ENCODE results near the gene C17orf113.

- TF ChIP-seq POLR2AphosphoS5 (IDR thresholded peaks at IDR 0.05), result no peak
- TF ChIP-seq POLR2A (IDR thresholded peaks at IDR 0.05), result no peak
These were observed 2.0 kb upstream of the C17orf113 start for GRCh38 chr17:42052346-42052877.

All from spleen (tissue), 3 donors.